GM12874 (cell line): ENCODE measurements around the gene OBSCN.

ENCODE experiments used
- TF ChIP-seq, protein P1 (sequence below): IDR thresholded peaks from 2 replicates; pipeline ENCODE4 v1.5.1; 2011; ENCODE audit warnings: low read depth, mild to moderate bottlenecking, control low read depth, low read length, moderate library complexity; ENCODE audit not compliant: insufficient read depth

The OBSCN gene

DNA sequence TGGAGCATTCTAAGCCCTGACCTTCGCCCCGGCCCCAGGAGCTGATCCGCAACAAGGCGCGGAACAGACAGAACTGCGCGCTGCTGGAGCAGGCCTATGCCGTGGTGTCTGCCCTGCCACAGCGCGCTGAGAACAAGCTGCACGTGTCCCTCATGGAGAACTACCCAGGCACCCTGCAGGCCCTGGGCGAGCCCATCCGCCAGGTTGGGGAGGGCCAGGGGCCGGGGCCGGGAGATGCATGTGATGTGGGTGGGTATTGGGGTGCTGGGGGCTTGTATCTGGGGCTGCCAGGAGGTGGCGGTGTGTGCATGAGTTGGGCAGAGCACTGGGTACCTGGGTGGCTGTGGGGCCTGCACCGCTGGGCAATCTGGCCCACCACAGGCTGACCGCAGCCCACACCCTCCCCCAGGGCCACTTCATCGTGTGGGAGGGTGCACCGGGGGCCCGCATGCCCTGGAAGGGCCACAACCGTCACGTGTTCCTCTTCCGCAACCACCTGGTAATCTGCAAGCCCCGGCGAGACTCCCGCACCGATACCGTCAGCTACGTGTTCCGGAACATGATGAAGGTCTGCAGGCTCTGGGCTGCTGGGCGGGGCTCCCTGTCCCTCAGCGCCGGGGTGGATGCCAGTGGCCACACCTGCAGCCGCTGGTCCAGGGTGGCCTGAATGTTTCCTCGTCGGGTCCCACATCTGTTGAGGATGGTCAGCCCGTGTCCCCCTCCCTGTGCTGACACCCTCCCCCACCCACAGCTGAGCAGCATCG is 133.0 kb downstream of the OBSCN start:
- TF ChIP-seq, protein P1, sequence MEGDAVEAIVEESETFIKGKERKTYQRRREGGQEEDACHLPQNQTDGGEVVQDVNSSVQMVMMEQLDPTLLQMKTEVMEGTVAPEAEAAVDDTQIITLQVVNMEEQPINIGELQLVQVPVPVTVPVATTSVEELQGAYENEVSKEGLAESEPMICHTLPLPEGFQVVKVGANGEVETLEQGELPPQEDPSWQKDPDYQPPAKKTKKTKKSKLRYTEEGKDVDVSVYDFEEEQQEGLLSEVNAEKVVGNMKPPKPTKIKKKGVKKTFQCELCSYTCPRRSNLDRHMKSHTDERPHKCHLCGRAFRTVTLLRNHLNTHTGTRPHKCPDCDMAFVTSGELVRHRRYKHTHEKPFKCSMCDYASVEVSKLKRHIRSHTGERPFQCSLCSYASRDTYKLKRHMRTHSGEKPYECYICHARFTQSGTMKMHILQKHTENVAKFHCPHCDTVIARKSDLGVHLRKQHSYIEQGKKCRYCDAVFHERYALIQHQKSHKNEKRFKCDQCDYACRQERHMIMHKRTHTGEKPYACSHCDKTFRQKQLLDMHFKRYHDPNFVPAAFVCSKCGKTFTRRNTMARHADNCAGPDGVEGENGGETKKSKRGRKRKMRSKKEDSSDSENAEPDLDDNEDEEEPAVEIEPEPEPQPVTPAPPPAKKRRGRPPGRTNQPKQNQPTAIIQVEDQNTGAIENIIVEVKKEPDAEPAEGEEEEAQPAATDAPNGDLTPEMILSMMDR = peak; percentile 25; the same call in 1 of the 2 replicates

DNA sequence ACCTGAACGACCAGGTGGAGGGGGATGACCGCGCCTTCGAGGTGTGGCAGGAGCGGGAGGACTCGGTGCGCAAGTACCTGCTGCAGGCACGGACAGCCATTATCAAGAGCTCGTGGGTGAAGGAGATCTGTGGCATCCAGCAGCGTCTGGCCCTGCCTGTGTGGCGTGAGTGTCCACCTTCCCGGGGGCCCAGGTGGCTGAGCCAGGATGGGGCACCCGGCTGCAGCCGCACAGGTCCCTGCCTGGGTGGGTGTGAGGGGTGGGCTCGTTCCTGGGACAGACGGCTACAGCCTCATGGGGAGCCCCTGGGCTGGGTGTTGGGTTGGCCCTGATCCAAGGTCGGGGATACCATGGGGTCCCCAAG is 133.6 kb downstream of the OBSCN start:
- TF ChIP-seq, protein P1 = no peak

DNA sequence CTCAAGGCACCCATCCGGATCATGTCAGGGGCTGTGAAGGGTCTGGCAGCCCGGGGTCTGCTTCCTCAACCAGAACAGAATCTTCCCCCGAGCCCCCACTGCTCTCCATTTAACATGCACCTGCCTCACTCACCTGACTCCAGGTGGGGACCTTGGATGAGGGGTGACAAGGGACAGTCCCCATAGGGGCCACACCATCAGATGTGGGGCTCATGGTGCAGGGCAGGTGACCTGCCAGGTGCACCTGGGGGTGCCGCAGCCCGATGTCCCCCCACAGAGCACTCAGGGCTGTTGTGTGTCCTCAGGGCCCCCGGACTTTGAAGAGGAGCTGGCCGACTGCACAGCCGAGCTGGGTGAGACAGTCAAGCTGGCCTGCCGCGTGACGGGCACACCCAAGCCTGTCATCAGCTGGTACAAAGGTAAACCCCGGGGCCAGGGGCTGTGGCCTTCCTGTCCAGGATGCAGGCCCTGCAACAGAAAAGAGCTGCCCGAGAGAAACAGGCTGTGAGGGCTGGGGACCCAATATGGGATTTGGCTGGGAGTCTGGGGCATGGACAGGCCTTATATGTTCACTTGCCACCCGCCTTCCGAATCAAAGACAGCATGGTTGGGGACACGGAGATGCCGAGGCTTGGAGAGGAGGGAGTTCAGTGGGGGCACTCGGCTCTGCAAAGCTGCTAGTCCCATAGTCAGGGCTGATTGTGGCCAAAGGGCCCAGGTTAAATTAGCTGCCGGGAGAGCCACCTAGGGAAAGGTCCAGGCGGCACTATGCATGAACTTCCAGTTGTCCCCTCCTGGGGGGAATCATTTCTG is 134.2 kb downstream of the OBSCN start:
- TF ChIP-seq, protein P1 = no peak

DNA sequence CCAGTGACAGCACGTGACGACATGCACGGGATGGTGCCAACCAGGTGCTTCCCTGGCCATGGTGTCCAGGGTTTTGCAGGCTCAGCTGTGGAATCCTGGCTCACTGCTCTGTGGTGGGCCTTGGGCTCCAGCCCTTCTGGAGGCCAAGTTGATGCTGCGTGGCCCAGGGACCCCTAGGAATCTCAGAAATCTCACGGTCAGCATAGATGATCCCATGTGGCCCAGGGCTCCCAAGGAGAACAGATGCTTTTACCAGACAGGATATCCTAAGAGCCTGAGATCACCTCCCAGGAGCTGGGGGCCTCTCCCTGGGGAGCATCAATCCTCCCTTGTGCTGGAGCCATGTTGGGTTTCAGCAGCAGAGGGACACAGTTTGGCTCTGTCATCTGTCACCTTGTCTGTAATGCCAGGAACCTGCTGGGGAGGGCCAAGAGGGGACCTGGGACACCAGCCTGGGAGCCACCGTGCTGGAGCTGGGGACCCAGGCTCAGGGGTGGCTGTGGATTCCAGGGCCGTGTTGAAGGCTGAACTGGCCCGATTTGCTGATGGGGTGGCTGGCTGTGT is 134.9 kb downstream of the OBSCN start:
- TF ChIP-seq, protein P1 = no peak

DNA sequence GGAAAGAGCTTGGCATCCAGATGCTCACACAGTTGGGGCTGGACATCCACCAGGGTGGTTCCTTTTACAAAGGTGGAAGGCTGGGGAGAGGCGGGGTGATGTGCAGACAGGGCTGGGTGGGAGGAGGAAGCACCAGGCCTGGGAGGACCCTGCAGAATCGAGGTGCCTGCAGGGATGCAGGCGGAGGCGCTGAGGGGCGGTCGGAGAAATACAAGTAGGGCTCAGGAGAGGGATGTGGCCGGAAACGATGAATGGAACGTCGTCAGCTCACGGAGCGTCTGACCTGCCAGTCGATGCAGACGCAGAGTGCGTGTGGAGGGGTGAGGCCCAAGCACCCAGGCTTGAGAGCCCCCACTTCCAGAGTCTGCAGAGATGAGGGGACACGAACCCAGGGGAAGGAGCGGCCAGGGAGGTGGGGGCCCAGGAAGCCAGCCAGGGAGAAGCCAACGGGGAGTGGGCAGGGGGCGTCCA is 135.4 kb downstream of the OBSCN start:
- TF ChIP-seq, protein P1 = no peak

DNA sequence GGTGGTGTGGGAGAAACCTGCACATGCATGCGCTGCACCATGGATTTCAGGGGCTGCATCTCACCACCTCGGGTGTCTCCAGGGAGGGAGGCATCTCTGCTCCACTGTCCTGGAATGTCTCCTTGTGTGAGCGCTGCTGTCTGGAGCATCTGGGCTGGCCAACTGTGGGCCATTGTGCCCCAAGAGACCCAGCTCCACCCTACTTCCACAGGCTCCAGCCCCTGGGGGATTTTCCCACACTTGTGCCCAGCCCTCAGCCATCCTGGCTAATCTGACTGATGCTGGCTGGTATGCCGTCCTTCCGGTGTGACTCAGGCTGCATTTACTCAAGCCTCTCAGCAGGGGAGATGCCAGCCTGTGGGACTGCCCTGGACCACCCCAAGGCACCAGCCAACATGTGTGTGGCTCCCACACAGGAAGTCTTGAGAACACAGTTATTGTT is 136.8 kb downstream of the OBSCN start:
- TF ChIP-seq, protein P1 = no peak
